Loucy (cell line): Measurements from ENCODE around the gene IGSF21.

Source experiments
- H2AFZ ChIP-seq: fragments of 200-600 bp; sonication (generic); 2 replicates; pipeline ENCODE4 v1.6.0; 2016; ENCODE audit warnings: antibody characterized with exemption, mild to moderate bottlenecking, low read length, moderate library complexity
- H3F3A ChIP-seq: fragments of 200-600 bp; 2 replicates; pipeline ENCODE4 v1.6.0; 2016; ENCODE audit warnings: antibody characterized with exemption, low read depth, mild to moderate bottlenecking
- H3K27me3 ChIP-seq: fragments of 200-600 bp; sonication (generic); 2 replicates; pipeline ENCODE4 v1.6.1; 2014; ENCODE audit warnings: low read length, mild to moderate bottlenecking; ENCODE audit not compliant: insufficient read depth, poor library complexity, severe bottlenecking
- H3K36me3 ChIP-seq: fragments of 200-600 bp; sonication (generic); 2 replicates; pipeline ENCODE4 v1.6.1; 2016; ENCODE audit warnings: low read length; ENCODE audit not compliant: insufficient read depth
- H3K4me1 ChIP-seq: fragments of 200-600 bp; sonication (generic); 2 replicates; pipeline ENCODE4 v1.5.1; 2014; ENCODE audit warnings: low read length, mild to moderate bottlenecking; ENCODE audit not compliant: insufficient read depth, poor library complexity, severe bottlenecking
- H3K4me2 ChIP-seq: fragments of 200-600 bp; sonication (generic); 2 replicates; pipeline ENCODE4 v1.6.0; 2014; ENCODE audit warnings: antibody characterized with exemption, low read length, low read depth, mild to moderate bottlenecking; ENCODE audit not compliant: poor library complexity, severe bottlenecking
- H3K4me3 ChIP-seq: fragments of 200-600 bp; sonication (generic); 2 replicates; pipeline ENCODE4 v1.5.1; 2014; ENCODE audit warnings: low read length, mild to moderate bottlenecking, mixed read lengths; ENCODE audit not compliant: poor library complexity, severe bottlenecking
- H3K79me2 ChIP-seq: fragments of 200-600 bp; sonication (generic); 2 replicates; pipeline ENCODE4 v1.6.1; 2014; ENCODE audit warnings: low read length; ENCODE audit not compliant: insufficient read depth
- H3K9ac ChIP-seq: fragments of 200-600 bp; sonication (generic); 2 replicates; pipeline ENCODE4 v1.6.0; 2014; ENCODE audit warnings: mild to moderate bottlenecking, low read depth, low read length, moderate library complexity; ENCODE audit not compliant: poor library complexity, severe bottlenecking
- H3K9me2 ChIP-seq: fragments of 200-600 bp; sonication (generic); replicated peaks from 2 replicates; pipeline ENCODE4 v1.6.1; 2016; ENCODE audit warnings: low read depth, low read length, mixed read lengths
- H3K9me3 ChIP-seq: fragments of 200-600 bp; sonication (generic); 2 replicates; pipeline ENCODE4 v1.6.1; 2014; ENCODE audit warnings: mild to moderate bottlenecking, antibody characterized with exemption, low read length, low read depth; ENCODE audit not compliant: insufficient read depth
- H4K20me1 ChIP-seq: fragments of 200-600 bp; sonication (generic); 2 replicates; pipeline ENCODE4 v1.6.0; 2014; ENCODE audit warnings: antibody characterized with exemption, low read length, mild to moderate bottlenecking; ENCODE audit not compliant: insufficient read depth, poor library complexity, severe bottlenecking
- EZH2phosphoT487 ChIP-seq: fragments of 200-600 bp; IDR thresholded peaks from 2 replicates; pipeline ENCODE4 v1.6.1; 2018; ENCODE audit warnings: antibody characterized with exemption, mild to moderate bottlenecking, moderate library complexity, borderline replicate concordance
- TF ChIP-seq, protein P1 (sequence below): fragments of 200-600 bp; sonication (generic); conservative IDR thresholded peaks from 2 replicates; pipeline ENCODE4 v1.5.1; 2014; ENCODE audit warnings: mild to moderate bottlenecking, antibody characterized with exemption, low read length

Gene IGSF21

DNA sequence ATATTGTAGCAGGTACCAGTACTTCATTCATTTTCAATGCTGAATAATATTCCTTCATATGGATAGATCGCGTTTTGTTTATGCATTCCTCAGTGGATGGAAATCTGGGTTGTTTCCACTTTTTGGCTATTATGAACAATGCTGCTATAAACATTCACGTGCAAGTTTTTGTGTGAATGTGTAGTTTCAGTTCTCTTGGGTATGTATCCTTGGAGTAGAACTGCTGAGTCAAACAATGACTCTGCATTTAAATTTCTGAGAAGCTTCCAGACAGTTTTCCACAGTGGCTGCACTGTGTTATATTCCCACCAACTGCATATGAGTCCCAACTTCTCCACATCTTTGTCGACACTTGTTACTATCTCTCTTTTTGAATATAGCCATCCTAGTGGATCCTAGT, 235.1 kb downstream of the IGSF21 start:
- Histone ChIP-seq H3K4me2 (no peak overlapping the region), H3K79me2 (no peaks in the 10 kb centered on the region), H3K36me3 (no peaks in the 10 kb centered on the region)

DNA sequence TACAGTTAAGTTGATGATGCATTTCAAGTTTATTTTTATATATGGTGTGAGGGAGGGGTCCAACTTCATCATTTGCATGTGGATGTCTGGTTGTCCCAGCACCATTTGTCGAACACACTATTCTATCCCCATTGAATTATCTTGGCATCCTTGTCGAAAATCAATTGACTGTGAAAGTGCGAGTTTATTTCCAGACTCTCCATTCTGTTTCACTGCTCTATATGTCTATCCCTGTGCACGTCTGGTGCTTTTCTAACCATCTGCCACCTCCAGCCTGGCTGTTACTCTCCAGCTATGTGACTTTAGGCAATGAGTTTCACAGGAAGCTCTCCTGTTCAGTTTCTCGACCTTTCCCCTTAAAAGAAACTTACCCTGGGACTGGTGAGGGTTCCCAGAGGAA, 236.0 kb downstream of the IGSF21 start:
- Histone ChIP-seq H2AFZ (no peak overlapping the region), H3K79me2 (no peaks in the 10 kb centered on the region), H3K4me3 (no peak overlapping the region), H3K9ac (no peak overlapping the region), H4K20me1 (no peaks in the 10 kb centered on the region), H3K36me3 (no peaks in the 10 kb centered on the region), H3F3A (no peaks in the 10 kb centered on the region), H3K4me1 (no peaks in the 10 kb centered on the region), H3K27me3 (no peaks in the 10 kb centered on the region), H3K4me2 (no peak overlapping the region), H3K9me2 (no peaks in the 10 kb centered on the region), H3K9me3 (peaks cover 3% of the 10 kb centered on the region; the same call in 1 of the 2 replicates)
- no peak for TF ChIP-seq EZH2phosphoT487
- TF ChIP-seq, protein P1, sequence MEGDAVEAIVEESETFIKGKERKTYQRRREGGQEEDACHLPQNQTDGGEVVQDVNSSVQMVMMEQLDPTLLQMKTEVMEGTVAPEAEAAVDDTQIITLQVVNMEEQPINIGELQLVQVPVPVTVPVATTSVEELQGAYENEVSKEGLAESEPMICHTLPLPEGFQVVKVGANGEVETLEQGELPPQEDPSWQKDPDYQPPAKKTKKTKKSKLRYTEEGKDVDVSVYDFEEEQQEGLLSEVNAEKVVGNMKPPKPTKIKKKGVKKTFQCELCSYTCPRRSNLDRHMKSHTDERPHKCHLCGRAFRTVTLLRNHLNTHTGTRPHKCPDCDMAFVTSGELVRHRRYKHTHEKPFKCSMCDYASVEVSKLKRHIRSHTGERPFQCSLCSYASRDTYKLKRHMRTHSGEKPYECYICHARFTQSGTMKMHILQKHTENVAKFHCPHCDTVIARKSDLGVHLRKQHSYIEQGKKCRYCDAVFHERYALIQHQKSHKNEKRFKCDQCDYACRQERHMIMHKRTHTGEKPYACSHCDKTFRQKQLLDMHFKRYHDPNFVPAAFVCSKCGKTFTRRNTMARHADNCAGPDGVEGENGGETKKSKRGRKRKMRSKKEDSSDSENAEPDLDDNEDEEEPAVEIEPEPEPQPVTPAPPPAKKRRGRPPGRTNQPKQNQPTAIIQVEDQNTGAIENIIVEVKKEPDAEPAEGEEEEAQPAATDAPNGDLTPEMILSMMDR, result no peak

More for the DNA sequence above, 235.1 kb downstream of the IGSF21 start:
- TF ChIP-seq EZH2phosphoT487, result no peak
- TF ChIP-seq, protein P1, result no peak
- no peak overlapping the region for H2AFZ ChIP-seq
- H3K4me3 ChIP-seq, result no peak overlapping the region
- H3K9me2 ChIP-seq, result no peaks in the 10 kb centered on the region
- no peaks in the 10 kb centered on the region for H3F3A ChIP-seq
- H4K20me1 ChIP-seq, result no peaks in the 10 kb centered on the region
- H3K9ac ChIP-seq, result no peak overlapping the region
- peaks cover 3% of the 10 kb centered on the region; the same call in 1 of the 2 replicates for H3K9me3 ChIP-seq
- H3K4me1 ChIP-seq, result no peaks in the 10 kb centered on the region
- H3K27me3 ChIP-seq, result no peaks in the 10 kb centered on the region

DNA sequence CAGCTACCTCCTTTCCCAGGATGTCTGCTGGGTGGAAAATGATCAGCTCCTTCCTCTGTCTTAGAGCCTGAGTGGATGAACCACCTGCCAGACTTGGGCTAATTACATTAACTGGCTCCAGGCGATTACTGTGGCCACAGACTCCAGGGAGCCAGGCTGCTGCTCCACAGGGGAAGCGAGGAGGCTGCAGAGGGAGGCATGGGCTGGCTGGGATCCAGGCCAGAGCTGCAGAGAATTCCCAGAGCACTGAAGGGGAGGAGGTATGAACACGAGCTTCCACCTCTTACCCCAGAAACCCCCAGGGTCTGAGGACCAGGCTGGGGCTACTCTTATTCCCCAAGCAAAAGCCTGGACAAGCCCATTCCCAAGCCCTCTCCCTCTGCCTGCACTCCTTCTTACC, 237.2 kb downstream of the IGSF21 start:
- no peaks in the 10 kb centered on the region for H3K79me2 ChIP-seq
- H3K9me2 ChIP-seq, result no peaks in the 10 kb centered on the region
- no peaks in the 10 kb centered on the region for H4K20me1 ChIP-seq
- TF ChIP-seq, protein P1, result no peak
- TF ChIP-seq EZH2phosphoT487, result no peak
- no peaks in the 10 kb centered on the region for H3K4me1 ChIP-seq
- no peaks in the 10 kb centered on the region for H3F3A ChIP-seq
- H3K4me2 ChIP-seq, result no peak overlapping the region
- H3K4me3 ChIP-seq, result no peak overlapping the region
- H2AFZ ChIP-seq, result no peak overlapping the region
- no peaks in the 10 kb centered on the region for H3K36me3 ChIP-seq
- no peak overlapping the region for H3K9ac ChIP-seq
- peaks cover 3% of the 10 kb centered on the region; the same call in 1 of the 2 replicates for H3K9me3 ChIP-seq
- H3K27me3 ChIP-seq, result no peaks in the 10 kb centered on the region
